ENCODE data around the gene SLC44A3. TPM values are rescaled to one million over a fixed set of nuclear protein-coding genes. Genes with fewer than 3 reads are reported as not detected.

The SLC44A3 gene
- total and polyA plus RNA-seq, 2 donors = 4.7 to 6.8 TPM

GRCh38 chr1:94821636-94822305, 1.6 kb downstream of the SLC44A3 start:
- no peak for DNase-seq (ENCODE audit: low read depth in 6 of 9, low spot score in 9 of 9)
- H3K4me1 ChIP-seq (ENCODE audit: control insufficient read depth in 2 of 2, insufficient read depth in 2 of 2, low read length in 2 of 2) = peaks cover 0 to 8% of the 10 kb centered on the region in 2 donors
- 89% methylated on average over 9 of the region's 9 CpGs for WGBS
- no peak overlapping the region for H3K27ac ChIP-seq (ENCODE audit: low read depth in 1 of 2, low read length in 1 of 2)
- H3K36me3 ChIP-seq (ENCODE audit: control insufficient read depth in 2 of 2, insufficient read depth in 2 of 2, low read length in 1 of 2) = no peaks in the 10 kb centered on the region
- H3K27me3 ChIP-seq (ENCODE audit: control insufficient read depth in 2 of 2, insufficient read depth in 1 of 2, low read length in 1 of 2) = peaks cover 27 to 43% of the 10 kb centered on the region in 2 donors
- H3K9me3 ChIP-seq (ENCODE audit: control insufficient read depth in 2 of 2, insufficient read depth in 1 of 2, low read length in 1 of 2) = peaks cover 0 to 3% of the 10 kb centered on the region in 2 donors
- H3K4me3 ChIP-seq (ENCODE audit: low read length in 2 of 2) = no peak overlapping the region

DNA sequence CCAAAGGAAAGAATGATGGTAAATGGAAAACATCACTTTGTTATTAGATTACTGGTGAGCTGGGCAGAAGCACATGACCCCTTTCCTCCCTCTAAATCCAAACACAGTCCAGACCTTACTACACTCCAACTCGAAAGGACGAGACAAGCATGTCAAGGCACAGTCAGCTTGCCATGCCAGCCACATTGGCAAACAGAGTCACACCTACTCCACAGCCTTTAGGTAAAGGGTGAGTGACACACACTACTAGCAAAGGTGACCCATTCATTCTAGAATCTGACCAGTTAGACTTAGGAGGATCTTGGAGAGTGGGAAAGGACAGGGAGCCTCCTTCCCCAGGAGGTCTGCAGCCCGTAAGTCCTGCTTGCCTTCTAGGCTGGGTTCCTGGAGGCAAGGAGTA, 3.0 kb downstream of the SLC44A3 start:
- no peak overlapping the region for H3K27ac ChIP-seq (ENCODE audit: low read depth in 1 of 2, low read length in 1 of 2)
- WGBS = 92% methylated on average over 3 of the region's 3 CpGs
- H3K4me3 ChIP-seq (ENCODE audit: low read length in 2 of 2) = no peak overlapping the region
- H3K27me3 ChIP-seq (ENCODE audit: control insufficient read depth in 2 of 2, insufficient read depth in 1 of 2, low read length in 1 of 2) = peaks cover 25 to 43% of the 10 kb centered on the region in 2 donors
- H3K9me3 ChIP-seq (ENCODE audit: control insufficient read depth in 2 of 2, insufficient read depth in 1 of 2, low read length in 1 of 2) = peaks cover 0 to 3% of the 10 kb centered on the region in 2 donors
- no peaks in the 10 kb centered on the region for H3K36me3 ChIP-seq (ENCODE audit: control insufficient read depth in 2 of 2, insufficient read depth in 2 of 2, low read length in 1 of 2)
- peaks cover 0 to 8% of the 10 kb centered on the region in 2 donors for H3K4me1 ChIP-seq (ENCODE audit: control insufficient read depth in 2 of 2, insufficient read depth in 2 of 2, low read length in 2 of 2)
- no peak for DNase-seq (ENCODE audit: low read depth in 6 of 9, low spot score in 9 of 9)

DNA sequence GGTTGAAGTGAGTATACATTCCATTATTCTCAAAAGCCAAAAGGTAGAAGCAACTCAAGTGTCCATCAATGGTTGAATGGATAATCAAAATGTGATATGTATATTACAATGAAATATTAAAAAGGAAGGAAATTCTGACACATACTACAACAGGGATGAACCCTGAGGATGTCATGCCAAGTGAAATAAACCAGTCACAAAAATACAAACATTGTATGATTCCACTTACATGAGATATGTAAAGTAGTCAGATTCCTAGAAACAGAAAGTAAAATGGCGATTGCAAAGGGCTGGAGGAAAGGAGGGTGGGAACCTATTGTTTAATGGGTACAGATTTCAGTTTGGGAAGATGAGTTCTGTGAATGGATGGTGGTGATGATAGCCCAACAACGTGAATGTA, 5.8 kb downstream of the SLC44A3 start:
- H3K9me3 ChIP-seq (ENCODE audit: control insufficient read depth in 2 of 2, insufficient read depth in 1 of 2, low read length in 1 of 2) = no peaks in the 10 kb centered on the region
- H3K4me1 ChIP-seq (ENCODE audit: control insufficient read depth in 2 of 2, insufficient read depth in 2 of 2, low read length in 2 of 2) = no peaks in the 10 kb centered on the region
- H3K27me3 ChIP-seq (ENCODE audit: control insufficient read depth in 2 of 2, insufficient read depth in 1 of 2, low read length in 1 of 2) = peaks cover 6 to 26% of the 10 kb centered on the region in 2 donors
- no peak for DNase-seq (ENCODE audit: low read depth in 6 of 9, low spot score in 9 of 9)
- no peak overlapping the region for H3K27ac ChIP-seq (ENCODE audit: low read depth in 1 of 2, low read length in 1 of 2)
- 94% methylated on average over 2 of the region's 2 CpGs for WGBS
- no peak overlapping the region for H3K4me3 ChIP-seq (ENCODE audit: low read length in 2 of 2)
- no peaks in the 10 kb centered on the region for H3K36me3 ChIP-seq (ENCODE audit: control insufficient read depth in 2 of 2, insufficient read depth in 2 of 2, low read length in 1 of 2)

DNA sequence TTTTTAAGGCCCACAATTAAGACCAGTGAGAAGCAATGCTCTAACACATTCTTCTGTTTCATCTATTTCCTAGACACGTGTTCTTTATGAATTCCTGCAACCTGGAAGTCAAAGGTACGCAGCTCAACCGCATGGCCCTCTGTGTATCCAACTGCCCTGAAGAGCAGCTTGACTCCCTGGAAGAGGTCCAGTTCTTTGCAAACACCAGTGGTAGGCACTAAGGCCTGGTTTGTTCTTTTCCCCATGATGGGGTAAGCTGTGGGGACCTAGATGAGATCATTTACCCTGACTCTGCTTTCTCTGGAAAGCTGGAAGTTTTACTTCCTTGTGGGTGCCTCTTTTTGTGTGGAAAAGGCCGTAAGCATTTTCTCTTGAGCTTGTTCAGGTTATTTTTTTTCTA, 7.3 kb downstream of the SLC44A3 start:
- Histone ChIP-seq H3K27ac (ENCODE audit: low read depth in 1 of 2, low read length in 1 of 2) (no peak overlapping the region), H3K4me3 (ENCODE audit: low read length in 2 of 2) (no peak overlapping the region), H3K9me3 (ENCODE audit: control insufficient read depth in 2 of 2, insufficient read depth in 1 of 2, low read length in 1 of 2) (no peaks in the 10 kb centered on the region), H3K27me3 (ENCODE audit: control insufficient read depth in 2 of 2, insufficient read depth in 1 of 2, low read length in 1 of 2) (peaks cover 0 to 15% of the 10 kb centered on the region in 2 donors), H3K36me3 (ENCODE audit: control insufficient read depth in 2 of 2, insufficient read depth in 2 of 2, low read length in 1 of 2) (no peaks in the 10 kb centered on the region), H3K4me1 (ENCODE audit: control insufficient read depth in 2 of 2, insufficient read depth in 2 of 2, low read length in 2 of 2) (no peaks in the 10 kb centered on the region)
- 96% methylated on average over 4 of the region's 4 CpGs for WGBS
- no peak for DNase-seq (ENCODE audit: low read depth in 6 of 9, low spot score in 9 of 9)

DNA sequence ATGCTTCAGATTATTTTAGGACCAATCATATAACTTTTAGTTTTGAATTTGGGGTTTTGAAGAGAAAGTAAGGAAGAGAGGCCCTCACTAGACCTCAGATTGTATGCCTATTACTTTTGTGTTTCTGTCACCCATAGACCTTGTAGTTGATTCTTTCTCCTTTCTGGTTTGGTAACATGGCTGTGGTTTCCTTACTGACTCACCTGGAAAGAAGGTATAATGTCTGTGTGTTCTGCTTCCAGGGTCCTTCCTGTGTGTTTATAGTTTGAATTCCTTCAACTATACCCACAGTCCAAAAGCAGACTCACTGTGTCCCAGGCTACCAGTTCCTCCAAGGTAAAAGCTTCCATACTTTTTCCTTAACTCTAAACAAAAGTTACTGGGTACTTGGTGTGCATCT, 8.1 kb downstream of the SLC44A3 start:
- Histone ChIP-seq H3K27ac (ENCODE audit: low read depth in 1 of 2, low read length in 1 of 2) (no peak overlapping the region), H3K27me3 (ENCODE audit: control insufficient read depth in 2 of 2, insufficient read depth in 1 of 2, low read length in 1 of 2) (peaks cover 0 to 9% of the 10 kb centered on the region in 2 donors), H3K4me1 (ENCODE audit: control insufficient read depth in 2 of 2, insufficient read depth in 2 of 2, low read length in 2 of 2) (no peaks in the 10 kb centered on the region), H3K4me3 (ENCODE audit: low read length in 2 of 2) (no peak overlapping the region), H3K36me3 (ENCODE audit: control insufficient read depth in 2 of 2, insufficient read depth in 2 of 2, low read length in 1 of 2) (no peaks in the 10 kb centered on the region), H3K9me3 (ENCODE audit: control insufficient read depth in 2 of 2, insufficient read depth in 1 of 2, low read length in 1 of 2) (no peaks in the 10 kb centered on the region)
- no peak for DNase-seq (ENCODE audit: low read depth in 6 of 9, low spot score in 9 of 9)

DNA sequence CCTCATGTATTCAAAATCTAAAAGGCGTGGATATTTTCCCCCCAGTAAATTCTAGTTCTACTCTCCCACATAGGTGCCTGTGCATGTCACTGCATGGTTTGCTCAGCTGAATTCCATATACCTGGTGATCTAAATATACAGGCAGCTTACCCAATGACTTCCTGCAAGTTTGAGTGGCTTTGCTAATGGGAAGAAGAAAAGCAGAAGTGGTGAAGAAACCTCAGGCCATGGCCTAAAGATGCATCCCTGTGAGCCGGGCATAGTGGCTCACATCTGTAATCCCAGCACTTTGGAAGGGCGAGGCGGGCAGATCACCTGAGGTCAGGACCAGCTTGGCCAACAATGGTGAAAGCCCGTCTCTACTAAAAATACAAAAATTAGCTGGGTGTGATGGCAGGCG, 11.5 kb downstream of the SLC44A3 start:
- no peak for DNase-seq (ENCODE audit: low read depth in 6 of 9, low spot score in 9 of 9)
- peak overlapping the region in 1 of 2 donors; percentile 70 for H3K27ac ChIP-seq (ENCODE audit: low read depth in 1 of 2, low read length in 1 of 2)
- no peaks in the 10 kb centered on the region for H3K36me3 ChIP-seq (ENCODE audit: control insufficient read depth in 2 of 2, insufficient read depth in 2 of 2, low read length in 1 of 2)
- H3K27me3 ChIP-seq (ENCODE audit: control insufficient read depth in 2 of 2, insufficient read depth in 1 of 2, low read length in 1 of 2) = peaks cover 0 to 5% of the 10 kb centered on the region in 2 donors
- H3K4me3 ChIP-seq (ENCODE audit: low read length in 2 of 2) = no peak overlapping the region
- H3K9me3 ChIP-seq (ENCODE audit: control insufficient read depth in 2 of 2, insufficient read depth in 1 of 2, low read length in 1 of 2) = no peaks in the 10 kb centered on the region
- no peaks in the 10 kb centered on the region for H3K4me1 ChIP-seq (ENCODE audit: control insufficient read depth in 2 of 2, insufficient read depth in 2 of 2, low read length in 2 of 2)
- WGBS = 15% methylated on average over 6 of the region's 6 CpGs

DNA sequence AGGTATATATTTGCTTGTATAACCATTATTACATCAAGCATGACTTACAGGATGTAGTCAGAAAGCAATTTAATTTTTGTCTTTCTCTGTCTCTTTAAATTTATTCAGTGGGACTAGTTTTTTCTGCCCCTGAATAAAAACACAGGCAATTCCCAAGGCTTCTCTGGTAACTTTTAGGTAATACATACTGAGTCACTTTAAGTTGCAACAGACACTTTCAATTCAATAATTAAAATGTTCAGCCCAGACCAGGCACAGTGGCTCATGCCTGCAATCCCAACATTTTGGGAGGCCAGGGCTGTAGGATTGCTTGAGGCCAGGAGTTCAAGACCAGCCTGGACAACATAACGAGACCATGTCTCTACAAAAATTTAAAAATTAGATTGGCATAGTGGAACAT, 12.3 kb downstream of the SLC44A3 start:
- no peaks in the 10 kb centered on the region for H3K36me3 ChIP-seq (ENCODE audit: control insufficient read depth in 2 of 2, insufficient read depth in 2 of 2, low read length in 1 of 2)

DNA sequence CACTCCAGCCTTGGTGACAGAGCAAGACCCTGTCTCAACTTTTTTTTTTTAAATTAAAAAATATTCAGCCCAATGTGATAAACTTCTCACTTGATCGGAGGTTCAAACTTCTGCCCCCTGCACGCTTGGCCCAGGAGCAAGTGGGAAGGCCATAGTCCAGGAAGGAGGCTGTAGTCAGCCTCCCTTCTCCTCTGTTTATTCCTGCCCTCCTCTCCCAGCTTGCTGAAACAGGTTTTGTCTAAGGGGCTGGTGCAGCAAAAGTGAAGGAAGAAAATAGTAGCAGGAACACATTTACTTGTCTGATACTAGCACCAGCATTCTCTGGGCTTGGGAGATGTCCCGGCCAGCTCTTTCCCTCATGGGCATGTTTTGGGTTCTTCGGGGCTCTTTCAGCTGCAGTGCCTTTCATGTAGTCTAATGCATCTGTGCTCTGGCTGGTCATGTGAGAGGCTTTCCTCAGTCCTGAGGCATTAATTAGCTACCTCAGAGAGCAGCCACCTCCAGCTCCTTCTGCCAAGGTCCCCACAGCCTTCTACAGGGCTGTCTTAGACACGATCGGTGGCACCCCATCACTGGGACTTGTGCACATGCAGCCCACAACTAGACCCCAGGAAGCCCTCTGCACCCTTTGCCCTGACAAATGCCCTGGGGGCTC, 12.9 kb downstream of the SLC44A3 start:
- Histone ChIP-seq H3K27ac (ENCODE audit: low read depth in 1 of 2, low read length in 1 of 2) (no peak overlapping the region), H3K4me3 (ENCODE audit: low read length in 2 of 2) (no peak overlapping the region), H3K4me1 (ENCODE audit: control insufficient read depth in 2 of 2, insufficient read depth in 2 of 2, low read length in 2 of 2) (no peaks in the 10 kb centered on the region), H3K36me3 (ENCODE audit: control insufficient read depth in 2 of 2, insufficient read depth in 2 of 2, low read length in 1 of 2) (no peaks in the 10 kb centered on the region), H3K27me3 (ENCODE audit: control insufficient read depth in 2 of 2, insufficient read depth in 1 of 2, low read length in 1 of 2) (peaks cover 0 to 5% of the 10 kb centered on the region in 2 donors), H3K9me3 (ENCODE audit: control insufficient read depth in 2 of 2, insufficient read depth in 1 of 2, low read length in 1 of 2) (no peaks in the 10 kb centered on the region)
- 91% methylated on average over 6 of the region's 6 CpGs for WGBS
- no peak for DNase-seq (ENCODE audit: low read depth in 6 of 9, low spot score in 9 of 9)

More for the DNA sequence above, 12.3 kb downstream of the SLC44A3 start:
- H3K4me3 ChIP-seq (ENCODE audit: low read length in 2 of 2) = no peak overlapping the region
- no peaks in the 10 kb centered on the region for H3K9me3 ChIP-seq (ENCODE audit: control insufficient read depth in 2 of 2, insufficient read depth in 1 of 2, low read length in 1 of 2)
- H3K27me3 ChIP-seq (ENCODE audit: control insufficient read depth in 2 of 2, insufficient read depth in 1 of 2, low read length in 1 of 2) = peaks cover 0 to 5% of the 10 kb centered on the region in 2 donors
- 96% methylated on average over 1 of the region's 1 CpG for WGBS
- no peak for DNase-seq (ENCODE audit: low read depth in 6 of 9, low spot score in 9 of 9)
- no peaks in the 10 kb centered on the region for H3K4me1 ChIP-seq (ENCODE audit: control insufficient read depth in 2 of 2, insufficient read depth in 2 of 2, low read length in 2 of 2)
- no peak overlapping the region for H3K27ac ChIP-seq (ENCODE audit: low read depth in 1 of 2, low read length in 1 of 2)

DNA sequence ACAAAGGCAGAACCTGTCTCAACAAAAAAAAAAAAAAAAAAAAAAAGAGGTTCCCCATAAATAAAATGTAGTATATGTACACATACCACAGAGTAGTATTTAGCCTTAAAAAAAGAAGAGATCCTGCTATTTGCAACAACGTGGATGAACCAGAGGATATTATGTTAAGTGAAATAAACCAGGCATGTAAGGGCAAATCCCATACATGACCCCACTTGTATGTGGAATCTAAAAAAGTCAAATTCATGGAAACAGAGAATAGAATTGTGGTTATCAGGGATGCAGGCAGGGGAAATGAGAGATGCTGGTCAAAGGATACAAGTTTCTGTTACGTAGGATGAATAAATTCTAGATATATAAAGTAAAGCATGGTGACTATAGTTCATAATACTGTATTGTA, 16.7 kb downstream of the SLC44A3 start:
- Histone ChIP-seq H3K36me3 (ENCODE audit: control insufficient read depth in 2 of 2, insufficient read depth in 2 of 2, low read length in 1 of 2) (no peaks in the 10 kb centered on the region), H3K4me3 (ENCODE audit: low read length in 2 of 2) (no peak overlapping the region), H3K27me3 (ENCODE audit: control insufficient read depth in 2 of 2, insufficient read depth in 1 of 2, low read length in 1 of 2) (peaks cover 0 to 2% of the 10 kb centered on the region in 2 donors), H3K4me1 (ENCODE audit: control insufficient read depth in 2 of 2, insufficient read depth in 2 of 2, low read length in 2 of 2) (peaks cover 0 to 4% of the 10 kb centered on the region in 2 donors), H3K9me3 (ENCODE audit: control insufficient read depth in 2 of 2, insufficient read depth in 1 of 2, low read length in 1 of 2) (no peaks in the 10 kb centered on the region), H3K27ac (ENCODE audit: low read depth in 1 of 2, low read length in 1 of 2) (no peak overlapping the region)
- 92% methylated on average over 2 of the region's 2 CpGs for WGBS
- DNase-seq (ENCODE audit: low read depth in 6 of 9, low spot score in 9 of 9) = no peak

All from thymus (tissue), 11 donors.